Right atrium auricular region (tissue), 2 donors: ENCODE data around the gene ETV6. TPM values are rescaled to one million over a fixed set of nuclear protein-coding genes. Genes with fewer than 3 reads are reported as not detected.

Experiments used
- DNase-seq: peaks from one replicate; pipeline ENCODE4 v3.0.0-alpha.2; 2019; ENCODE audit warnings: low spot score
- H3K27ac ChIP-seq, 2 donors: fragments of 200-600 bp; sonication (generic); 1 replicate in 1 of 2; 2 replicates in 1 of 2; pipeline ENCODE4 v1.5.1; 2016 to 2019
- H3K27me3 ChIP-seq, 2 donors: fragments of 200-600 bp; sonication (generic); one replicate each; pipeline versions ENCODE4 v1.5.1 to v1.6.0; 2017 to 2019
- H3K36me3 ChIP-seq: fragments of 200-600 bp; sonication (generic); one replicate; pipeline ENCODE4 v1.5.1; 2016
- H3K4me1 ChIP-seq, 2 donors: fragments of 200-600 bp; sonication (generic); one replicate each; pipeline versions ENCODE4 v1.5.1 to v1.6.0; 2017 to 2019
- H3K4me3 ChIP-seq, 2 donors: fragments of 200-600 bp; sonication (generic); 1 replicate in 1 of 2; 2 replicates in 1 of 2; pipeline ENCODE4 v1.5.1; 2017 to 2019; ENCODE audit warnings: mild to moderate bottlenecking in 1 of 2, moderate library complexity in 1 of 2
- H3K9me3 ChIP-seq, 2 donors: fragments of 200-600 bp; sonication (generic); one replicate each; pipeline ENCODE4 v1.5.1; 2019
- total RNA-seq, 2 donors: library from RNA; depleted of rRNA; stranded (reverse); fragments of >200 nt; gene quantifications; one replicate each; pipeline ENCODE4 v1.1.0, GENCODE V29; 2016
- TF ChIP-seq, protein P1 (sequence below), 2 donors: fragments of 200-600 bp; sonication (generic); IDR thresholded peaks; one replicate each; pipeline ENCODE4 v1.5.1; 2019; ENCODE audit warnings: antibody characterized with exemption in 2 of 2

Gene ETV6
- total RNA-seq, 2 donors from 2014 or later: 6.7 TPM

DNA sequence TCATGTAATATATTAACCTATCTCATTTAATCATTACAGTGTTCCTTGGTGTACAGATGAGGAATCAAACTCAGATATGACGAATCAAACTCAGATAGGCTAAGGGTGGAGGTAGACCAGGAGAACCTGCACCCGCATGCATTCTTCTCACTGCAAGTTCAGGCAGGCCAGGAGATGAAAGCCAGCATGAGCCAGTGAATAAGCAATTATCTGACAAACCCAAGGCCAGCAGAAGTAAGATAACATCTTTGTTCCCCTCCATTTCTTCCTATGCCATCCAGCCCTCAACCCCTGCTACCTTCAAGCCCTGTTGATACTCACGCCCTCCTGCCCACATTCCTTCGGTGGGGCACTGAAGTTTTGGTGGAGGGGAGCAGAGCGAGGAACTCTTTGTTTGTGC, 152.2 kb downstream of the ETV6 start:
- Histone ChIP-seq H3K9me3 (no peaks in the 10 kb centered on the region), H3K27ac (no peak overlapping the region), H3K36me3 (no peaks in the 10 kb centered on the region), H3K4me3 (no peak overlapping the region), H3K27me3 (no peaks in the 10 kb centered on the region), H3K4me1 (peaks cover 0 to 10% of the 10 kb centered on the region in 2 donors)
- no peak for DNase-seq
- TF ChIP-seq, protein P1, sequence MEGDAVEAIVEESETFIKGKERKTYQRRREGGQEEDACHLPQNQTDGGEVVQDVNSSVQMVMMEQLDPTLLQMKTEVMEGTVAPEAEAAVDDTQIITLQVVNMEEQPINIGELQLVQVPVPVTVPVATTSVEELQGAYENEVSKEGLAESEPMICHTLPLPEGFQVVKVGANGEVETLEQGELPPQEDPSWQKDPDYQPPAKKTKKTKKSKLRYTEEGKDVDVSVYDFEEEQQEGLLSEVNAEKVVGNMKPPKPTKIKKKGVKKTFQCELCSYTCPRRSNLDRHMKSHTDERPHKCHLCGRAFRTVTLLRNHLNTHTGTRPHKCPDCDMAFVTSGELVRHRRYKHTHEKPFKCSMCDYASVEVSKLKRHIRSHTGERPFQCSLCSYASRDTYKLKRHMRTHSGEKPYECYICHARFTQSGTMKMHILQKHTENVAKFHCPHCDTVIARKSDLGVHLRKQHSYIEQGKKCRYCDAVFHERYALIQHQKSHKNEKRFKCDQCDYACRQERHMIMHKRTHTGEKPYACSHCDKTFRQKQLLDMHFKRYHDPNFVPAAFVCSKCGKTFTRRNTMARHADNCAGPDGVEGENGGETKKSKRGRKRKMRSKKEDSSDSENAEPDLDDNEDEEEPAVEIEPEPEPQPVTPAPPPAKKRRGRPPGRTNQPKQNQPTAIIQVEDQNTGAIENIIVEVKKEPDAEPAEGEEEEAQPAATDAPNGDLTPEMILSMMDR (IDR thresholded peaks at IDR 0.05): no peak

DNA sequence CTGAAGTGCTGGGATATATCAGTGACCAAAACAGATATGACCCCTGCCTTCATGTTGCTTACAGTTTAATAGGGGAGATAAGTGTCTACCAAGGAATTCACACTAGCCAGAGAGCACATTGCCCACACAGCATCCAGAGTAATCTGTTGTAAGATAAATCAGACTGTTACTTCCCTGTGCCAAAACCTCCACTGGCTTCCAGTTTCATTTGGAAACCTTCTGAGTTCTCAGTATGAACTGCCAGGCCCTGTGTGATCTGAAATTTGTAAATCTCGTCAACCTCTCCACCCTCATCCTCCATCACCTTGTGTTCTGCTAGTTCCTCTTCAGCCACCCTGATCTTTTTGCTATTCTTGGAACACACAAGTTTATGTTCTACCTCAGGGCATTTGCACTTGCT, 154.7 kb downstream of the ETV6 start:
- H3K27me3 ChIP-seq: no peaks in the 10 kb centered on the region
- no peaks in the 10 kb centered on the region for H3K9me3 ChIP-seq
- no peak overlapping the region for H3K27ac ChIP-seq
- TF ChIP-seq, protein P1 (IDR thresholded peaks at IDR 0.05): no peak
- DNase-seq: no peak
- no peaks in the 10 kb centered on the region for H3K36me3 ChIP-seq
- H3K4me1 ChIP-seq: peaks cover 0 to 2% of the 10 kb centered on the region in 2 donors
- no peak overlapping the region for H3K4me3 ChIP-seq

DNA sequence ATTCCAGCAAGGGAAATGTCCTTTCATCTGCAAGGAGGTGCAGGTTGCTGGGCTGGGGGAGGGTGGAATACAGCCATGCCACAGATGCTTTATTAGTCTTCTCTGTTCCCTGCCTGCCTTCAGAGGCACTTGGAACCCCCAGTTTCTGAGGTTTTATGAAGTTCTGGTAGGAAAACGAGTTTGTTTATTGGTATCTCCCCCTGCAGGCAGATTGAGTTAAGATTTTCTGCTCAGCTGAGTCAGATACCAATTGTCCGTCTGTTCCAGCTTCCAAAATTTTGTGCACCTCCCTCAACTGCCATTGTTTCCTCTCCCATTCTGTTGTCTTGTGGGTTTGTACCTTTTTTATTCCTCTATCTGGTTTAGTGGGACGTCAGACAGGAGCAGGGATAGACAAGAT, 155.6 kb downstream of the ETV6 start:
- no peaks in the 10 kb centered on the region for H3K36me3 ChIP-seq
- no peaks in the 10 kb centered on the region for H3K9me3 ChIP-seq
- no peak for DNase-seq
- H3K4me3 ChIP-seq: no peak overlapping the region
- H3K27ac ChIP-seq: no peak overlapping the region
- H3K27me3 ChIP-seq: no peaks in the 10 kb centered on the region
- TF ChIP-seq, protein P1 (IDR thresholded peaks at IDR 0.05): no peak
- no peaks in the 10 kb centered on the region for H3K4me1 ChIP-seq

DNA sequence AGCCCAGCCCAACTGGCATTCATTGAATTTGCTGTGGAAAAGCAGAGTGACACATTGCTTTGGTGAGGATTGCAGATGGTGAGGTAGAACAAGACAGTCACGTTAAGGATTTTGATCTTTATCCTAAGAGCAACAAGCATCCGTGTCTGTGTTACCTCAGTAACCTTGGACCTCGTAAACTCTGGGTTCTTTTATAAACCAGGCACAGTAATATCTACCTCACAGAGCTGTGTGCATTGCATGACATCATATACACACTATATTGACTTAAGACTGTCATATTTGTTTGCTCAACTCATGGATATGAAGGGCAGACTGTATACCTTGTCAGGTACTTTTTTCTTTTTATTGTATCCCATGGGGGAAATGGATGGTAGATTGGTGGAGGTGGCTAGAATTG, 156.2 kb downstream of the ETV6 start:
- TF ChIP-seq, protein P1 (IDR thresholded peaks at IDR 0.05): no peak
- Histone ChIP-seq H3K4me3 (no peak overlapping the region), H3K27ac (no peak overlapping the region), H3K27me3 (no peaks in the 10 kb centered on the region), H3K4me1 (peaks cover 0 to under 1% of the 10 kb centered on the region in 2 donors), H3K9me3 (no peaks in the 10 kb centered on the region), H3K36me3 (no peaks in the 10 kb centered on the region)
- no peak for DNase-seq

DNA sequence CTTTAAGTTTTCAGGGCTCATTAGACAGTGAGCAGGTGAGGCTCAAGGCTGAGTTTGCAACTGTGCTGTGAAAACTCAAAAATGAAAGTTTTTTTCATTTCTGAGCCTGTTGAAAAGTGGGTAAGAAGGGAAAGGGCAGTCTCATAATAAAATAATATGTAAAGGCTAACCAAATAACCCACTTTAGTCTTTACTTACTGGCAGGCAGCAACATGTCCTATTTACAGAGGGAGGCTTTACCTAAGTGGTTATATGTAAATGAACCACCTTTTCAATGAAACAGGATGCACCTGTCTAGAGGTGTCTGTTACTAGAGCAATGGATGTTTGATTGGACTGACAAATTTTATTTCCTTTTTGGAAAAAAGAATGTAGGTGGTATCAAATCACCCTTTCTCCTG, 158.0 kb downstream of the ETV6 start:
- no peaks in the 10 kb centered on the region for H3K36me3 ChIP-seq
- H3K27me3 ChIP-seq: no peaks in the 10 kb centered on the region
- H3K4me1 ChIP-seq: peaks cover 0 to 18% of the 10 kb centered on the region in 2 donors
- no peak overlapping the region for H3K27ac ChIP-seq
- no peak for DNase-seq
- TF ChIP-seq, protein P1 (IDR thresholded peaks at IDR 0.05): no peak
- no peak overlapping the region for H3K4me3 ChIP-seq
- H3K9me3 ChIP-seq: no peaks in the 10 kb centered on the region

DNA sequence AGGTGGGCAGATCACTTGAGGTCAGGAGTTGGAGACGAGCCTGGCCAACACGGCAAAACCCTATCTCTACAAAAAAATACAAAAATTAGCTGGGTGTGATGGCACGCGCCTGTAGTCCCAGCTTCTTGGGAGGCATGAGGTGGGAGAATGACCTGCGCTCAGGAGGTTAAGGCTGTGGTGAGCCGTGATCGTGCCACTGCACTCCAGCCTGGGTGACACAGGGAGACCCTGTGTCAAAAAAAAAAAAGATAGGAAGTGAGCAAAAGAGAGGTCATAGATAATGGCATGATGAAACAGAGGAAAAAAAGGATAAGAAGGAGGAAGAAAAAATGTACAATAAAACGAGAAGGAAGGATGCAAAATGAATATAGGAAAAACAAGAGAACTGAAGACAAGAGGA, 159.5 kb downstream of the ETV6 start:
- no peak for DNase-seq
- Histone ChIP-seq H3K36me3 (no peaks in the 10 kb centered on the region), H3K4me3 (no peak overlapping the region), H3K27me3 (no peaks in the 10 kb centered on the region), H3K27ac (no peak overlapping the region), H3K9me3 (no peaks in the 10 kb centered on the region), H3K4me1 (peaks cover 0 to 33% of the 10 kb centered on the region in 2 donors)
- TF ChIP-seq, protein P1 (IDR thresholded peaks at IDR 0.05): no peak
